Myocyte (in vitro differentiated cells): Measurements from ENCODE around the gene C16orf82. TPM values are rescaled to one million over a fixed set of nuclear protein-coding genes. Genes with fewer than 3 reads are reported as not detected.

Source experiments
- DNase-seq: peaks from one replicate; pipeline ENCODE4 v3.0.0-alpha.2; 2012; ENCODE audit warnings: low read depth
- polyA plus RNA-seq: library from polyadenylated mRNA; unstranded; fragments of >200 nt; gene quantifications from one replicate; pipeline ENCODE4 v1.2.1, GENCODE V29; 2012; ENCODE audit warnings: missing spikeins
- total RNA-seq: library from RNA; depleted of rRNA; stranded (reverse); fragments of >200 nt; gene quantifications from 2 replicates; pipeline ENCODE4 v1.2.3, GENCODE V29; 2014

C16orf82 gene
- not detected in 2 replicates for total RNA-seq
- not detected for polyA plus RNA-seq

GRCh38 chr16:27066668-27067537, at the start of gene C16orf82:
Gene C16orf82 (plus strand): TSS chr16:27066927.
- peak; percentile 0 for DNase-seq

- no peak for DNase-seq
These were observed 46.7 kb upstream of the C16orf82 start for GRCh38 chr16:27020031-27020430.

GRCh38 chr16:27024010-27024409, 42.7 kb upstream of the C16orf82 start:
- DNase-seq = no peak

- DNase-seq = no peak
These were observed 41.1 kb upstream of the C16orf82 start for GRCh38 chr16:27025581-27025980.

- no peak for DNase-seq
These were observed 38.8 kb upstream of the C16orf82 start for GRCh38 chr16:27027971-27028370.

GRCh38 chr16:27028591-27029110, 38.1 kb upstream of the C16orf82 start:
- no peak for DNase-seq

GRCh38 chr16:27029525-27029924, 37.2 kb upstream of the C16orf82 start:
- no peak for DNase-seq

GRCh38 chr16:27033281-27033979, 33.3 kb upstream of the C16orf82 start:
- no peak for DNase-seq

- no peak for DNase-seq
These were observed 26.0 kb upstream of the C16orf82 start for GRCh38 chr16:27040732-27041131.

GRCh38 chr16:27046958-27047518, 19.7 kb upstream of the C16orf82 start:
- DNase-seq = no peak

- no peak for DNase-seq
These were observed 18.4 kb upstream of the C16orf82 start for GRCh38 chr16:27048316-27048715.

- no peak for DNase-seq
These were observed 17.6 kb upstream of the C16orf82 start for GRCh38 chr16:27049117-27049516.

- DNase-seq = no peak
These were observed 14.7 kb upstream of the C16orf82 start for GRCh38 chr16:27052007-27052406.

GRCh38 chr16:27053996-27054395, 12.7 kb upstream of the C16orf82 start:
- no peak for DNase-seq

- DNase-seq = no peak
These were observed 8.4 kb upstream of the C16orf82 start for GRCh38 chr16:27058299-27058698.

GRCh38 chr16:27070776-27071175, 4.0 kb downstream of the C16orf82 start:
- no peak for DNase-seq

GRCh38 chr16:27073733-27074132, 7.0 kb downstream of the C16orf82 start:
- no peak for DNase-seq

GRCh38 chr16:27080895-27081294, 14.2 kb downstream of the C16orf82 start:
- DNase-seq = no peak

GRCh38 chr16:27083861-27084261, 17.1 kb downstream of the C16orf82 start:
- DNase-seq = no peak

GRCh38 chr16:27084307-27085028, 17.7 kb downstream of the C16orf82 start:
- DNase-seq = no peak

- DNase-seq = no peak
These were observed 18.5 kb downstream of the C16orf82 start for GRCh38 chr16:27085182-27085581.
